ENCODE results near the gene DESI2. TPM values are rescaled to one million over a fixed set of nuclear protein-coding genes. Genes with fewer than 3 reads are reported as not detected.

The DESI2 gene
- total RNA-seq, 2 experiments from 2014 or later, result 29.6 to 29.7 TPM

Other genes with a start within 250 kb of the DESI2 start
- gene ADSS2, start 201.2 kb upstream of the DESI2 start, total RNA-seq, result 10 to 100 TPM; 51.7 to 54.0 TPM
- gene CATSPERE, start 191.9 kb upstream of the DESI2 start, total RNA-seq, result under 1 TPM; 0.58 to 0.69 TPM
- 10 to 100 TPM; 29.8 to 32.9 TPM for gene COX20, start 182.5 kb downstream of the DESI2 start, total RNA-seq
- gene HNRNPU, start 211.4 kb downstream of the DESI2 start, total RNA-seq, result 100 to 1,000 TPM; 425 to 469 TPM